ENCODE measurements around the gene TMEM191B. TPM values are rescaled to one million over a fixed set of nuclear protein-coding genes. Genes with fewer than 3 reads are reported as not detected.
"Not testable (repeated sequence)": the region's sequence is repeated elsewhere in the genome, so short reads cannot be mapped to it uniquely, and the experiment has no call there.

Gene TMEM191B
- total RNA-seq, 6 experiments from 2014 or later = 0.69 to 0.90 (median 0.81) TPM; not detected in 3

- H3K4me3 Mint-ChIP-seq; H3K27ac Mint-ChIP-seq; H3K36me3 Mint-ChIP-seq (ENCODE audit: low read depth); H3K27me3 Mint-ChIP-seq (ENCODE audit: insufficient read depth); H3K4me1 Mint-ChIP-seq (ENCODE audit: low read depth); DNase-seq; H3K9me3 Mint-ChIP-seq: not testable (repeated sequence)
These were observed 15.8 kb downstream of the TMEM191B start for GRCh38 chr22:18543400-18543799.

GRCh38 chr22:18544615-18545014 is 17.0 kb downstream of the TMEM191B start:
- DNase-seq; H3K4me1 Mint-ChIP-seq (ENCODE audit: low read depth); H3K27me3 Mint-ChIP-seq (ENCODE audit: insufficient read depth); H3K9me3 Mint-ChIP-seq; H3K4me3 Mint-ChIP-seq; H3K27ac Mint-ChIP-seq; H3K36me3 Mint-ChIP-seq (ENCODE audit: low read depth): not testable (repeated sequence)

DNA sequence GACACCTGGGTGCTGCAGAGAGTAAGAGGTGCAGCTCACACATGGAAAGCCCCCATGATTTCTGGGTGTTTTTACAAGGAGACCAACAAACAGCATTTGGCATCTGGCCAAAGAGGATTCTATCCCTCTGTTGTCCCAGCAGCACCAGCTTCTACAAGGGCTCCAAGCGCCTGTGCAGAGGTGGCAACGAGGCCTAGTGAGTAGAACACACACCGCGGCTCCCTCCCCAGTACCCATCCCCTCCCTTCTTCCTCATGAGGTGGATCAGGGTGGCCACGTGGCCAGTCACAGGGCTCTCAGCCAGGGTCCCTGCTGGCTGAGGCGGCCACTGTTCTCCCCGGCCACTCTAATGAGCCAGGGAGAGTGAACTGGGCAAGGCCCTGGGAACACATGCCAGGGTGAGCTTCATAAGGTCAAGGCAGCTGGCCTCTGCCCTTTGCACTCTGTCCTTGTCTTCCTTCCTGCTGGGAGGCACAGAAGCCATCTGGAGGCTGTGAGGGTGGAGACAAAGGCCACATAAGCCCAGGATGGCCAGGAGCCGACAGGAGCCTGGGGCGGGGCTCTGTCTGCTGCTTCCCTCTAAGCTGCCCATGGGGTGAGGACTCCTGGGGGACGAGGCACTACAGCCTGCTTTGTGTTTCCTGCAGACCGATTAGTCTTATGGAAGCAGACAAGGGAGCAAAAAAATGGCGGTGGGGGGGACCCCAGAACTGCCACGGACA is 22.0 kb downstream of the TMEM191B start:
- not testable (repeated sequence) for H3K27ac Mint-ChIP-seq; H3K4me1 Mint-ChIP-seq (ENCODE audit: low read depth); H3K4me3 Mint-ChIP-seq

DNA sequence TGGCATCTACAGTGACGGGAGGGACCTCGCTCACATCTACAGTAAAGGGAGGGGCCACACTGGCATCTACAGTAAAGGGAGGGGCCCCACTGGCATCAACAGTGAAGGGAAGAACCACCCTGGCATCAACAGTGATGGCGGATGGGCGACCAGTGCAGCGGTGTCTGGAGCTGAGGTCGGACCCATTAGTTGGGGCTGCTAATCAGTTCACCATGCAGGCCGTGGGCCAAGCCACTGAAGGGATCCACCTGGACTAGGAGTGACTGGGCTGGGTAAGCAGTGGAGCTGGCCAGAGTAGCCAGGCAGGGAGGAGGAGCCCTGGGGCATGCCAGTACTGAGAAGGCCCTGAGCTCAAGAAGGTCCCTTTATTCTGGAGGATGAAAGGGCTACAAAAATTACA is 23.4 kb downstream of the TMEM191B start:
- H3K27me3 Mint-ChIP-seq (ENCODE audit: insufficient read depth); H3K36me3 Mint-ChIP-seq (ENCODE audit: low read depth); H3K4me1 Mint-ChIP-seq (ENCODE audit: low read depth); H3K27ac Mint-ChIP-seq; DNase-seq; H3K9me3 Mint-ChIP-seq; H3K4me3 Mint-ChIP-seq: not testable (repeated sequence)

More for the DNA sequence above, 22.0 kb downstream of the TMEM191B start:
- not testable (repeated sequence) for DNase-seq; H3K27me3 Mint-ChIP-seq (ENCODE audit: insufficient read depth); H3K36me3 Mint-ChIP-seq (ENCODE audit: low read depth); H3K9me3 Mint-ChIP-seq

- not testable (repeated sequence) for H3K36me3 Mint-ChIP-seq (ENCODE audit: low read depth); H3K4me1 Mint-ChIP-seq (ENCODE audit: low read depth); H3K4me3 Mint-ChIP-seq; H3K27me3 Mint-ChIP-seq (ENCODE audit: insufficient read depth); DNase-seq; H3K27ac Mint-ChIP-seq; H3K9me3 Mint-ChIP-seq
These were observed 25.4 kb downstream of the TMEM191B start for GRCh38 chr22:18552839-18553597.

DNA sequence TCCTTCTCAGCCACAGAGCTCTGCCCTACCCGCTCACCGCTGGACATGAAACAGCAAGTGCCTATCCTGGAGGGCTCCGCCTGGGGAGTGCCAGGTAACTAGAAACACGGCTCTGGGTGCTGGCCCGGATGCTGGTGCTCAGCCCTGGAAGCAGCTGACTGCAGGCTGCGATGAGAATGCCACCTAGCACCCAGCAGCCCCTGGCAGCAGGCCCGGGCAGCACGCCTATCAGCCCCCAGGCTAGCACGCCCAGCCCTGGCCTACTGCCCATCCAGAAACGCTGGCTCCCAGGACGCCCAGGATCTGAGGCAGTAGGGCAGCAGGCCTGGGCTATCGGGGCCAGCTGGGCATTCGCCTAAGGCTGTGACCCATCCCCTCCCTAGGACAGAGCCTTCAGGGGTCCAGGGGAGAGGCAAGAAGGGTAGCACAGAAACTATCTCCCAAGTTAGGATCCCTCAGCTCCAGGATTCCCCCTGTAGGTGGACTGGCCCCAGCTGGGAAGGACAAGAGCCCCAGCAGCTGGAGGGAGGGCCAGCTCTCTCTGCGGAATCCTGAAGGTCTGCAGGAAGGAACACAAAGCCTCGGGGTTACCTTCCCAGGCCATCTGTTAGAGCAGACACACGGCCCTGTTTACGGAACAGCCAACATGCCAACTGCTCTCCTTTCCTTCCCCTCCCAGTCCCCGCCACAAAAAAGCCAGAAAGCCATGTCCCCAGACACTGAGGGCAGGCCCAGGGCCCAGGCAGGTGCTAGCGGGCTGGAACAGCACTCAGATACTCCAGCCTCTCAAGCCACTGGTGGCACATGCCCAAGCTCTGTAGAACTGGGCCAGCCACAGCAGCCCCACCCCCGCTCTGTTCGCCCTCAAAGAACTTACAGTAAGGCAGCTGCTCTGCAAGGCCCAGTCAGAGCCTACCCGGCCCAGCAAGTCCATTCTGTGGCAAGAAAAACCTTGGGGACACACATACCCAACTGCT is 27.0 kb downstream of the TMEM191B start:
- H3K36me3 Mint-ChIP-seq (ENCODE audit: low read depth); H3K4me1 Mint-ChIP-seq (ENCODE audit: low read depth); H3K9me3 Mint-ChIP-seq; H3K27me3 Mint-ChIP-seq (ENCODE audit: insufficient read depth); DNase-seq; H3K27ac Mint-ChIP-seq; H3K4me3 Mint-ChIP-seq: not testable (repeated sequence)

- not testable (repeated sequence) for H3K9me3 Mint-ChIP-seq; DNase-seq; H3K4me3 Mint-ChIP-seq; H3K4me1 Mint-ChIP-seq (ENCODE audit: low read depth); H3K36me3 Mint-ChIP-seq (ENCODE audit: low read depth); H3K27ac Mint-ChIP-seq; H3K27me3 Mint-ChIP-seq (ENCODE audit: insufficient read depth)
These were observed 30.9 kb downstream of the TMEM191B start for GRCh38 chr22:18558516-18558915.

DNA sequence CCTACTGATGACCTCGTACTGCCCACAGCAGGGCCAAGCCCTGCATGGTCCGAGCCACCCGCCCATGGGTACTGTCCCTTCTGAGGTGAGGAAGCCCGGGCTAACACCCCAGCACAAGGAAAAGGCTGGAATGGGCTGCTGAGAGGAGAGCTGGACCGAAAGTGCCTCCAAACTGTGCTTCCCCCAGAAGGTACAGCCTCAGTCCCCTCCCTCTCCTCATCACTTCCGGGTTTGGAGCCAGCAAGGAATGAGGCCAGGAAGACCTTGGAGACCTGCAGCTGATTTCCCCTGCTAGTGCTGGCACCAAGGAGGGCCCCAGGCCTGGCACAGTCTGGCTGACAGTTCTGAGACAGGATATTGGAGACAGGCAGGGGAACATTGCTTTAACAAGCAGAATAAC is 31.3 kb downstream of the TMEM191B start:
- H3K4me3 Mint-ChIP-seq; H3K36me3 Mint-ChIP-seq (ENCODE audit: low read depth); DNase-seq; H3K27ac Mint-ChIP-seq; H3K4me1 Mint-ChIP-seq (ENCODE audit: low read depth); H3K9me3 Mint-ChIP-seq; H3K27me3 Mint-ChIP-seq (ENCODE audit: insufficient read depth): not testable (repeated sequence)

DNA sequence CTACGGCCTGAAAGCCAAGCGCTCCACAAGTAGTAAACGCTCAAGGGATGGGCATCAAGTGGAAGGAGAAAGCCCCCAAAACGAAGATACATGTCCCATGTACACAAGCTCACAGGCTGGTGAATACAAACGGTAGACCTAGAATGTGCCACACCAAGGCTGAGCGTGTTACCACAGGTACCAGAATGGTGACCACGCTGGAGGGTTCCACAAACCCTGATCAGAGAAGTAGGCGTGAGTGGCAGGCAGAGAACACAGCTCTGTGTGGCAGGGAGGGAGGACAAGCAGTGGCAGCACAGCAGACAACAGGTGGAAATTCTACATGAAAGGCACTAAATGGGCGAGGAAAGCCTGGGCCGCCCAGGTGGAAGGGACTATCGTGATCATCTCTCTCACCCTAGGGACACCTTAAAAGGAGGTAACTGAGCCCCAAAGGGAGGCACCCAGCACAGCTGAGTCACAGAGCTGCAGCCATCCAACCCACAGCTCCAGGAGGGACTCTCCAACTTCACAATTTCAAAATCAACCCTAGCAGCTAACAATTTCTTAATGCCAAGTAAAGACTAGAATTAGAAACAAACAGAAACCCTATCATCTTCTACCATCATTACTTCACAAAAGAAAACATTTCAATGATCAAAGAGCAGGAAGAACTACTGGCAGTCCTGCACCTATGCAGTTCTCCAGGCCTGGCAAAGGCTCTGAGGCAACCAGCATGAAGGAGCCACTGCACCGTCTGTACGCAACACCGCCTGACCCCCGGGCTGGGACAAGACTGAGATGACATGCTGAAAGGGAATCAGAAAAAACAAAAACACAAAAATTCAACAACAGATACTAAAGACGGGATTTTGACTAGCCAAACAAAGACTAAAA is 32.7 kb downstream of the TMEM191B start:
- H3K4me3 Mint-ChIP-seq; H3K9me3 Mint-ChIP-seq; H3K27ac Mint-ChIP-seq; H3K36me3 Mint-ChIP-seq (ENCODE audit: low read depth); H3K4me1 Mint-ChIP-seq (ENCODE audit: low read depth); H3K27me3 Mint-ChIP-seq (ENCODE audit: insufficient read depth); DNase-seq: not testable (repeated sequence)

DNA sequence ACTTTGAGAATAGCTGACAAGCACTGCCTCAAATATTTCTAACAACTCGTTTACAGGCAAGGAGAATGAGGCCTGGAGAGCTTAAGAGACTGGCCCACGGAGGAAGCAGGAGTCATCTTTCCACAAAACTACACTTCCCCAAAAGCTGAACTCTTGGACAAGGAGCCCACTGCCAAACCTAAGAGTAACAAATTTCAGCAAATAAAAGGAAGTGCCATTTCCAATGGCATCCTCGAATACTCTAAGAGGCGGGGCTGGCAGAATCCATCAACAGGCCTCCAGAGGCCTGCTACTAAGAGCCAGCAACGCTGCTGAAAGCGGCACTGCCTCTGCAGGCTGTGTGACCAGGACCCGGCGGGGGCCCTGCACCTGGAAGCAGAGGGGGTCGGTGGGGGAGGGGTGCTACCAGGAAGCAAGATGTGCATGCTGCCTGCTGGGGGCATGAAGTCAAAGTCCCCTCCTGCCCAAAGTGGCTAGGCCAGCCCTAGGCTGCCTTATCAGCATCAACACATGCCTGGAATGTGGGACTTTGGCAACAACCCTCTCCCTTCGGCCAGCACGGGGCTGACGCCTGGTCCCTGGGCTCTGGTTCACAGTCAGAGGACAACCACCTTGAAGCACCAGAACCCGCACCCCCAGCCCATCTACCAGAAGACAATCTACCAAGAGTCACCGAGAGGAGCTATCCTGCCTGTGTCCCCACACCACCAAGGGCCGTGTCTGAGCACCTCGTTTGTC is 43.1 kb downstream of the TMEM191B start:
- not testable (repeated sequence) for H3K36me3 Mint-ChIP-seq (ENCODE audit: low read depth); H3K27ac Mint-ChIP-seq; H3K9me3 Mint-ChIP-seq; DNase-seq; H3K27me3 Mint-ChIP-seq (ENCODE audit: insufficient read depth); H3K4me1 Mint-ChIP-seq (ENCODE audit: low read depth); H3K4me3 Mint-ChIP-seq

- not testable (repeated sequence) for H3K4me3 Mint-ChIP-seq; H3K4me1 Mint-ChIP-seq (ENCODE audit: low read depth); DNase-seq; H3K9me3 Mint-ChIP-seq; H3K27ac Mint-ChIP-seq; H3K27me3 Mint-ChIP-seq (ENCODE audit: insufficient read depth); H3K36me3 Mint-ChIP-seq (ENCODE audit: low read depth)
These were observed 46.0 kb downstream of the TMEM191B start for GRCh38 chr22:18573483-18574164.

GRCh38 chr22:18574555-18574954 is 47.0 kb downstream of the TMEM191B start:
- not testable (repeated sequence) for H3K9me3 Mint-ChIP-seq; H3K27me3 Mint-ChIP-seq (ENCODE audit: insufficient read depth); DNase-seq; H3K4me1 Mint-ChIP-seq (ENCODE audit: low read depth); H3K36me3 Mint-ChIP-seq (ENCODE audit: low read depth); H3K27ac Mint-ChIP-seq; H3K4me3 Mint-ChIP-seq
